AG10803 (cell line): ENCODE measurements around the gene ARID1B.
"Not testable (repeated sequence)": the region's sequence is repeated elsewhere in the genome, so short reads cannot be mapped to it uniquely, and the experiment has no call there.

Experiments used
- DNase-seq: peaks from one replicate; pipeline ENCODE4 v3.0.0; 2010; ENCODE audit warnings: low read depth
- H3K4me3 ChIP-seq: 2 replicates; pipeline ENCODE4 v1.5.1; 2011; ENCODE audit warnings: mild to moderate bottlenecking, low read length, control low read depth
- TF ChIP-seq, protein P1 (sequence below): conservative IDR thresholded peaks from 2 replicates; pipeline ENCODE4 v1.5.1; 2011; ENCODE audit warnings: mild to moderate bottlenecking, low read length, control low read depth, inconsistent platforms

Gene ARID1B

DNA sequence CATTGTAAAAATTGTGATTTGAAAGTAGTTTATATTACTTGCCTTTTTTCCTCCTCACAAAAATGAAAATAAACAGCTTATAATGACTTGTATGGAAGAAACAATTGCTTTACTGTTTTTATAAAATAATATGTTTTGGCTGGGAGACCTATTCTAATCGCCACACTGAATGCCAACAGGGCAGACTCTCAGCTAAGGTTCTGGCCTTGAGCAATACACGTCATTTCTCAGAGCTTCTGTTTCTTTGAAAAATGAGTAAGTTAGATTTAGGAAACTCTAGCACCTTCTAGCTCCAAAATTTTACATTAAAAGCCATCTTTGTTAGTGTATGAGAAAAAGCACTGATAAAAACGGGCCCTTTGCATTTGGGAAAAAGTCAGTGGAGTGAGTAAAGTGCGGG lies 166.6 kb downstream of the ARID1B start:
- TF ChIP-seq, protein P1, sequence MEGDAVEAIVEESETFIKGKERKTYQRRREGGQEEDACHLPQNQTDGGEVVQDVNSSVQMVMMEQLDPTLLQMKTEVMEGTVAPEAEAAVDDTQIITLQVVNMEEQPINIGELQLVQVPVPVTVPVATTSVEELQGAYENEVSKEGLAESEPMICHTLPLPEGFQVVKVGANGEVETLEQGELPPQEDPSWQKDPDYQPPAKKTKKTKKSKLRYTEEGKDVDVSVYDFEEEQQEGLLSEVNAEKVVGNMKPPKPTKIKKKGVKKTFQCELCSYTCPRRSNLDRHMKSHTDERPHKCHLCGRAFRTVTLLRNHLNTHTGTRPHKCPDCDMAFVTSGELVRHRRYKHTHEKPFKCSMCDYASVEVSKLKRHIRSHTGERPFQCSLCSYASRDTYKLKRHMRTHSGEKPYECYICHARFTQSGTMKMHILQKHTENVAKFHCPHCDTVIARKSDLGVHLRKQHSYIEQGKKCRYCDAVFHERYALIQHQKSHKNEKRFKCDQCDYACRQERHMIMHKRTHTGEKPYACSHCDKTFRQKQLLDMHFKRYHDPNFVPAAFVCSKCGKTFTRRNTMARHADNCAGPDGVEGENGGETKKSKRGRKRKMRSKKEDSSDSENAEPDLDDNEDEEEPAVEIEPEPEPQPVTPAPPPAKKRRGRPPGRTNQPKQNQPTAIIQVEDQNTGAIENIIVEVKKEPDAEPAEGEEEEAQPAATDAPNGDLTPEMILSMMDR = no peak
- DNase-seq = no peak
- no peak overlapping the region for H3K4me3 ChIP-seq

- no peak overlapping the region for H3K4me3 ChIP-seq
- TF ChIP-seq, protein P1 = no peak
- no peak for DNase-seq
Observed at GRCh38 chr6:156944412-156944811, 167.2 kb downstream of the ARID1B start.

GRCh38 chr6:156945789-156946172 lies 168.6 kb downstream of the ARID1B start:
- DNase-seq, H3K4me3 ChIP-seq: not testable (repeated sequence)

DNA sequence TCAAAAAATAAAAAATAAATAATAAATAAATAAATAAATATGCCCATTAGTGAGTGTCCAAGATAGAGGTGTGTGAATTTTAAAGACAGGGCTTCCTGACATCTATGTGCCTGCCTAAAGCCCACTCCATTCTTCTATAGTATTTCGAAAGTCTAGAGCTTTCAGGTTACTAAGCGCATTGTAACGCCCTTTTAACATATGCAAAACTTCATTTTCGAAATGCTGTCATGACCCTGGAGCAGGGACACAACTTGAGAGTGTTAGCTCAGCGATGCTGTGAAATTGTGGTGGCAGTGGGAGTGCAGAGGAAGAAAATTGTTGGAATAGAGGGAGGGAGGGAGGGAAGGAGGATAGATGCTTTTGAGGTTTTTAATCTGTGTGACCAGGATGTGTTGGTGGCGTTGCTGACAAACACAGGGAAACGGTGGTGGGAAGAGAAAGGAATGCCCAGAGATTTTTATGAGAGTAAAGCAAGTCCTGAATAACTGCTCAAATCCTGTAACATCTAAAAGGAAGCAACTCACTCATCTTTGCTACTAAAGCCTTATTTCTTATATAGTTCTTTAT lies 169.3 kb downstream of the ARID1B start:
- DNase-seq = no peak
- TF ChIP-seq, protein P1 = no peak
- no peak overlapping the region for H3K4me3 ChIP-seq

- no peak for DNase-seq
- TF ChIP-seq, protein P1 = no peak
- H3K4me3 ChIP-seq = no peak overlapping the region
Observed at GRCh38 chr6:156948277-156948676, 171.1 kb downstream of the ARID1B start.

GRCh38 chr6:156948807-156949206 lies 171.6 kb downstream of the ARID1B start:
- TF ChIP-seq, protein P1 = no peak
- no peak overlapping the region for H3K4me3 ChIP-seq
- peak; percentile 53 for DNase-seq

DNA sequence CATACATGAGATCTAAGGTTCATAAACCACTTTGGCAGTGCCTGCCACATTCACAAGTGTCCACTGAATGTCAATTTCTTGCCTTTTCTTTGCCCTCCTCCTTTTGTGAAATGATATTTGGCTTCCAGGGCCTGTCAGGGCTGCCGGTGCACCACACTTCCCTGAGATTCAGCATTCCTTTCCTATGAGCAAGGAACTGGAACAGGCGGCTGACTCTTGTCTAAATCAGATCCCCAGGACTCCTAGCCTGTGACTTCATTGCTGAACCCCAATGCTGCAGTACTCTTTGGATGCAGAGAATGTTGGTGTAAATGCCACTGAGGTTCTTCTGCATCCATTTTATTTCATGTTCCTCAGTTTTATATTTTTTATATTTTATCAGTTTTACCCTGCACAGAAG lies 172.2 kb downstream of the ARID1B start:
- H3K4me3 ChIP-seq = no peak overlapping the region
- TF ChIP-seq, protein P1 = no peak
- peak; percentile 69 for DNase-seq

DNA sequence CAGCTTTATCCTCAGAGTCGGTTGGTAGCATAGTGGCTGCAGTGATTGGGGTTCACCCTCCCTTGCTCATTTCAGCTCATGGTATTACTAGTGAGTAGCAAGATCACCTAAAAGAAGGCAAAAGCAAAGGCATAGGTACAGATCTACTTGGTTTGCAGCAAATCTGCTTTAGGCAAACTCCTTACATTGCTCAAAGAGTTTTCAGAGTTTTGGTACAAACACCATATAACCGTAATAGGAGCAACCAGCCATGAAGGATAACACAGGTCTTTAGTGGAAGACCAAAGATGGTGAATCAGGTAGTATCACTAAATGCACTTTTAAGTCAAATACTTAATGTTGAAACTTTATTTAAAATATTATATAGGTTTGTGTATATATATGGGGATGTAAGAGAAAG lies 172.9 kb downstream of the ARID1B start:
- no peak overlapping the region for H3K4me3 ChIP-seq
- no peak for DNase-seq
- TF ChIP-seq, protein P1 = no peak
